CD8-positive, alpha-beta memory T cell (primary cell): Measurements from ENCODE around the gene ZNF549. TPM values are rescaled to one million over a fixed set of nuclear protein-coding genes. Genes with fewer than 3 reads are reported as not detected.
A peak's percentile ranks its signal among the peaks of the same experiment; 100 is the strongest.
"Not testable (repeated sequence)": the region's sequence is repeated elsewhere in the genome, so short reads cannot be mapped to it uniquely, and the experiment has no call there.

ENCODE experiments used
- CTCF ChIA-PET: fragments of 350-600 bp; sonication (Branson Sonifier 250); formaldehyde crosslinking; loops from one replicate; lab custom pipeline; 2021; ENCODE audit warnings: antibody characterized with exemption; lab: Charles Lee
- POLR2A ChIA-PET: fragments of 350-600 bp; sonication (Branson Sonifier 250); formaldehyde crosslinking; loops from one replicate; lab custom pipeline; 2021; ENCODE audit warnings: antibody characterized with exemption; lab: Charles Lee
- DNase-seq, 5 donors: peaks; one replicate each; pipeline versions ENCODE4 v3.0.0 to v3.0.0-alpha.2; 2020 to 2022; ENCODE audit warnings: mixed read lengths in 1 of 5
- H3K27ac ChIP-seq: one replicate; pipeline ENCODE4 v1.7.0; 2013; ENCODE audit warnings: low read depth, mild to moderate bottlenecking, low read length, moderate library complexity
- H3K27me3 ChIP-seq: 2 replicates; pipeline ENCODE4 v1.7.0; 2013; ENCODE audit warnings: low read length, mild to moderate bottlenecking; ENCODE audit not compliant: insufficient read depth, poor library complexity, severe bottlenecking
- H3K36me3 ChIP-seq: 2 replicates; pipeline ENCODE4 v1.7.0; 2013; ENCODE audit warnings: mild to moderate bottlenecking, low read length, moderate library complexity; ENCODE audit not compliant: insufficient read depth
- H3K4me1 ChIP-seq: 2 replicates; pipeline ENCODE4 v1.7.0; 2013; ENCODE audit warnings: mild to moderate bottlenecking, low read length, moderate library complexity; ENCODE audit not compliant: insufficient read depth
- H3K4me3 ChIP-seq: 2 replicates; pipeline ENCODE4 v1.7.0; 2013; ENCODE audit warnings: mild to moderate bottlenecking, low read length
- H3K9me3 ChIP-seq: 2 replicates; pipeline ENCODE4 v1.7.0; 2013; ENCODE audit warnings: mild to moderate bottlenecking, low read length
- H3K27ac Mint-ChIP-seq, 8 donors: one replicate each; pipeline ENCODE4 v1.8.0; 2020 to 2021; ENCODE audit warnings: mixed read lengths in 8 of 8, mild to moderate bottlenecking in 6 of 8, inconsistent platforms in 3 of 8, moderate library complexity in 3 of 8
- H3K27me3 Mint-ChIP-seq, 2 donors: one replicate each; pipeline ENCODE4 v1.8.0; 2020 to 2021; ENCODE audit warnings: mixed read lengths in 2 of 2, mild to moderate bottlenecking in 1 of 2, moderate library complexity in 1 of 2
- H3K36me3 Mint-ChIP-seq, 3 donors: one replicate each; pipeline ENCODE4 v1.8.0; 2020 to 2021; ENCODE audit warnings: mixed read lengths in 3 of 3, inconsistent platforms in 1 of 3, mild to moderate bottlenecking in 1 of 3
- H3K4me1 Mint-ChIP-seq, 3 donors: one replicate each; pipeline ENCODE4 v1.8.0; 2020 to 2021; ENCODE audit warnings: mixed read lengths in 3 of 3, inconsistent platforms in 1 of 3, mild to moderate bottlenecking in 1 of 3
- H3K4me3 Mint-ChIP-seq, 7 donors: one replicate each; pipeline ENCODE4 v1.8.0; 2020 to 2021; ENCODE audit warnings: mixed read lengths in 7 of 7, mild to moderate bottlenecking in 6 of 7, moderate library complexity in 4 of 7, inconsistent platforms in 2 of 7
- H3K9me3 Mint-ChIP-seq, 5 donors: one replicate each; pipeline ENCODE4 v1.8.0; 2020 to 2022; ENCODE audit warnings: mixed read lengths in 5 of 5, mild to moderate bottlenecking in 3 of 5, moderate library complexity in 2 of 5, inconsistent platforms in 1 of 5
- polyA plus RNA-seq: library from polyadenylated mRNA; unstranded; fragments of 300-500 nt; fragmentation: Illumina TruSeq; gene quantifications from one replicate; pipeline ENCODE4 v1.2.3, GENCODE V29; 2021
- total RNA-seq, 2 experiments: library from RNA; stranded (reverse); gene quantifications; one replicate each; pipeline ENCODE4 v1.2.3, GENCODE V29; 2021

ZNF549 gene
- total RNA-seq: 1 to 10 TPM; 6.9 to 7.0 TPM
- 8.7 TPM for polyA plus RNA-seq

DNA sequence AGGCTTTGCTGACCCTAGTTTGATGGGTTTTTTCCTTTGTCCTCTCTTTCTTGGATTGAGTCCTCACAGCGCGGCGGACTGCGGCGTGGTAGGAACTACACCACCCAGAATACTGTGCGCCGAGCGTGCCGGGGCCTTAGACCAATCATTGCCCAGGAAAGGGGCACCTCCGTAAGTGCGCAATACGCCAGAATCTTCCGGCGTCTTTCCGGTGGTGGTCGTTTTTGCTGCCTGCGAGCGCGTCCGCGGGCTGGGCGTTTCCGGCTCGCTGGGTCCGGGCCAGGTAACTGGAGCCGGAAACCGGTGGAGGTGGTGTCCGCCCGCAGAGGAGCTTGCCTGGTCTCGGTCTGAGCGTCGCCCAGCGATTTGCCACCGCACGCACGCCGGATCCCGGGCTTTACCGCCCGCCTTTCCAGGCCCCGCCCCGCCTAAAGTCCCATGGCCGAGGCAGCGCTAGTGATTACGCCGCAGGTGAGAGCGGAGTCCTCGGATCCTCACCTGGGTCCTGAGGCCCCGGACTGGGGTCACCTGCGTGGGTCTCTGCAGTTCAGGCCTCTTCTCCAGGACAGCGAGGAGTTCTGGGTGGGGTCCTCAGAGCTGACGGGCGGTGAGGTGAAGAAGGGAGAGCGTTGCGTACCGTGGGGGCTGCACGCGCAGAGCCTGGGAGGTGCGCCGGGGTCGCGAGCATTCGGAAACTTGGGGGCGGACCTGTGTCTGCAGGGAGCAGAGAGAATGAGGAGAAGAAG lies at the start of gene ZNF549:
Gene ZNF549 (plus strand): TSS at position 221 of the 746 bp plus-strand sequence. CDS start 218 bp downstream, at position 439.
- CTCF ChIA-PET: no interaction called here
- H3K4me1 Mint-ChIP-seq: peaks cover 24 to 46% (median 37%) of the 10 kb centered on the region in 3 donors
- no peaks in the 10 kb centered on the region for H3K27me3 ChIP-seq
- H3K4me3 Mint-ChIP-seq: peak within 1 kb of the TSS; percentile 92 to 98 (median 96)
- H3K27ac ChIP-seq: peak within 1 kb of the TSS; percentile 68
- peaks cover 18 to 65% (median 48%) of the 10 kb centered on the region in 5 donors for H3K9me3 Mint-ChIP-seq
- H3K36me3 Mint-ChIP-seq: peaks cover 20 to 48% (median 40%) of the 10 kb centered on the region in 3 donors
- peak within 1 kb of the TSS; percentile 87 to 98 (median 94) for H3K27ac Mint-ChIP-seq
- POLR2A ChIA-PET: interaction anchor here (0.6 to 1.0 kb wide), 3 partner anchors 154 to 242 kb away, joined by 3 to 5 read pairs (median 3); partner anchors contain the start of genes ZNF551, ZNF586 and ZNF671
- H3K9me3 ChIP-seq: peaks cover 19% of the 10 kb centered on the region
- peak within 1 kb of the TSS; percentile 83 for H3K4me3 ChIP-seq
- no peaks in the 10 kb centered on the region for H3K27me3 Mint-ChIP-seq
- peak; percentile 82 to 93 (median 88) for DNase-seq
- peaks cover 11% of the 10 kb centered on the region for H3K36me3 ChIP-seq
- peaks cover 16% of the 10 kb centered on the region for H3K4me1 ChIP-seq

GRCh38 chr19:57487477-57488298 lies 39.5 kb upstream of the ZNF549 start, which contains the start of gene ZNF419:
Gene ZNF419, plus strand, starts transcription at chr19:57487750. Its CDS starts 201 bp downstream, at chr19:57487951.
- Mint-ChIP-seq H3K4me3 (peak within 1 kb of the TSS; percentile 59 to 92 (median 73)), H3K9me3 (peaks cover 13 to 39% (median 27%) of the 10 kb centered on the region in 5 donors), H3K27ac (peak within 1 kb of the TSS; percentile 57 to 96 (median 84)), H3K27me3 (peaks cover 7 to 13% of the 10 kb centered on the region in 2 donors), H3K36me3 (peaks cover 22 to 57% (median 40%) of the 10 kb centered on the region in 3 donors), H3K4me1 (peaks cover 20 to 23% (median 22%) of the 10 kb centered on the region in 3 donors)
- peak within 1 kb of the TSS; percentile 72 for H3K4me3 ChIP-seq
- H3K4me1 ChIP-seq, H3K9me3 ChIP-seq, CTCF ChIA-PET, H3K27me3 ChIP-seq: not testable (repeated sequence)
- peaks cover 15% of the 10 kb centered on the region for H3K36me3 ChIP-seq
- DNase-seq: peak; percentile 85 to 96 (median 89)
- POLR2A ChIA-PET: interaction anchor here (1.0 kb wide), 2 partner anchors 10 to 12 kb away, joined by 3 to 5 read pairs; partner anchors contain the start of genes ZNF772 and ZNF773
- peak within 1 kb of the TSS; percentile 69 for H3K27ac ChIP-seq

DNA sequence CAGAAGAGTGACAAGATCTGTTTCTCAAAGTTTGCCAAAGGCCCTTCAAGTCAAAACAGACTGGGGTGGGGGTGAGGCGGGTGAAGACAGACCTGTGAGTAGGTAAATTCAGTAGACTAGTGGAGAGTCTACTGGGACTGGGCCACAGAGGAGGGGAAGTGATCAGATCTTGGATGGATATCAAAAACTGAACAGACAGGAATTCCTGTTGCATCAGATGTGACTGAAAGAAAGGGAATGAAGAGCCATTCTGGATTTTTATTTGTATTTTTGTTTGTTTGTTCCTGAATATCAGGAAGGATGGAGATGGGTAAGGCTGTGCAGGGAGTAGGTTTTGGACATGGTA lies 38.9 kb upstream of the ZNF549 start:
- H3K4me3 Mint-ChIP-seq: peak overlapping the region; percentile 46 to 92 (median 73)

DNA sequence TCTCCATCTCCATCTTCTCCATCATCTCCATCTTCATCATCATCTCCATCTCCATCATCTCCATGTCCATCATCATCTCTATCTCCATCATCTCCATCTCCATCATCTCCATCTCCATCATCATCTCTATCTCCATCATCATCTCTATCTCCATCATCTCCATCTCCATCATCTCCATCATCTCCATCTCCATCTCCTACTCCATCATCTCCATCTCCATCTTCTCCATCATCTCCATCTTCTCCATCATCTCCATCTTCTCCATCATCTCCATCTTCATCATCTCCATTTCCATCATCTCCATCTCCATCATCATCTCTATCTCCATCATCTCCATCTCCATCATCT lies 27.9 kb upstream of the ZNF549 start:
- POLR2A ChIA-PET: interaction anchor here (0.7 to 1.0 kb wide), 2 partner anchors 12 to 22 kb away, joined by 3 to 5 read pairs; partner anchors contain the start of genes ZNF419 and ZNF772
- H3K27ac ChIP-seq: not testable (repeated sequence)

More for the DNA sequence above, 38.9 kb upstream of the ZNF549 start:
- H3K27me3 ChIP-seq, POLR2A ChIA-PET, H3K27ac ChIP-seq, DNase-seq, CTCF ChIA-PET, H3K4me1 ChIP-seq, H3K9me3 ChIP-seq: not testable (repeated sequence)
- Histone ChIP-seq H3K36me3 (peaks cover 21% of the 10 kb centered on the region), H3K4me3 (peak overlapping the region; percentile 4)
- Mint-ChIP-seq H3K27ac (peak overlapping the region in 6 of 8 donors; percentile 6 to 81 (median 56)), H3K36me3 (peaks cover 26 to 63% (median 46%) of the 10 kb centered on the region in 3 donors), H3K27me3 (peaks cover 7 to 13% of the 10 kb centered on the region in 2 donors), H3K4me1 (peaks cover 20 to 23% (median 22%) of the 10 kb centered on the region in 3 donors), H3K9me3 (peaks cover 15 to 44% (median 30%) of the 10 kb centered on the region in 5 donors)

GRCh38 chr19:57499680-57500395 lies 27.3 kb upstream of the ZNF549 start, which contains the start of gene ZNF773:
Gene ZNF773, plus strand, starts transcription at chr19:57499938. Its CDS starts 143 bp downstream, at chr19:57500081.
- POLR2A ChIA-PET: interaction anchor here (0.7 to 1.0 kb wide), 2 partner anchors 12 to 23 kb away, joined by 3 to 5 read pairs; partner anchors contain the start of genes ZNF419 and ZNF772
- peak within 1 kb of the TSS; percentile 40 for H3K4me3 ChIP-seq
- H3K4me1 Mint-ChIP-seq: peaks cover 29 to 36% (median 34%) of the 10 kb centered on the region in 3 donors
- H3K27ac Mint-ChIP-seq: peak within 1 kb of the TSS; percentile 84 to 97 (median 91)
- H3K27ac ChIP-seq: peak within 1 kb of the TSS; percentile 48
- H3K27me3 ChIP-seq, H3K27me3 Mint-ChIP-seq, CTCF ChIA-PET: not testable (repeated sequence)
- peaks cover 11% of the 10 kb centered on the region for H3K4me1 ChIP-seq
- peaks cover 35 to 63% (median 49%) of the 10 kb centered on the region in 3 donors for H3K36me3 Mint-ChIP-seq
- H3K9me3 Mint-ChIP-seq: peaks cover 18 to 80% (median 61%) of the 10 kb centered on the region in 5 donors
- H3K4me3 Mint-ChIP-seq: peak within 1 kb of the TSS; percentile 51 to 93 (median 73)
- H3K9me3 ChIP-seq: peaks cover 17% of the 10 kb centered on the region
- DNase-seq: peak; percentile 91 to 98 (median 93)
- peaks cover 13% of the 10 kb centered on the region for H3K36me3 ChIP-seq

More for the DNA sequence above, 27.9 kb upstream of the ZNF549 start:
- Histone ChIP-seq H3K9me3 (peaks cover 16% of the 10 kb centered on the region), H3K36me3 (peaks cover 11% of the 10 kb centered on the region), H3K4me1 (peaks cover 11% of the 10 kb centered on the region)
- Mint-ChIP-seq H3K9me3 (peaks cover 24 to 80% (median 64%) of the 10 kb centered on the region in 5 donors), H3K4me3 (peak overlapping the region; percentile 51 to 93 (median 73)), H3K27ac (peak overlapping the region; percentile 34 to 97 (median 84)), H3K4me1 (peaks cover 29 to 35% (median 34%) of the 10 kb centered on the region in 3 donors), H3K36me3 (peaks cover 37 to 63% (median 49%) of the 10 kb centered on the region in 3 donors)
- DNase-seq, H3K4me3 ChIP-seq, CTCF ChIA-PET, H3K27me3 Mint-ChIP-seq, H3K27me3 ChIP-seq: not testable (repeated sequence)

DNA sequence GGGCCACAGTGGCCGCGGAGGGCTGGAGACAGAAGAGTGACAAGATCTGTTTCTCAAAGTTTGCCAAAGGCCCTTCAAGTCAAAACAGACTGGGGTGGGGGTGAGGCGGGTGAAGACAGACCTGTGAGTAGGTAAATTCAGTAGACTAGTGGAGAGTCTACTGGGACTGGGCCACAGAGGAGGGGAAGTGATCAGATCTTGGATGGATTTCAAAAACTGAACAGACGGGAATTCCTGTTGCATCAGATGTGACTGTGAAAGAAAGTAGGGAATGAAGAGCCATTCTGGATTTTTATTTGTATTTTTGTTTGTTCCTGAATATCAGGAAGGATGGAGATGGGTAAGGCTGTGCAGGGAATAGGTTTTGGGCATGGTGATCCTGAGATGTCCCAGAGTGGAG lies 26.8 kb upstream of the ZNF549 start:
- H3K4me1 Mint-ChIP-seq: peaks cover 29 to 36% (median 34%) of the 10 kb centered on the region in 3 donors

DNA sequence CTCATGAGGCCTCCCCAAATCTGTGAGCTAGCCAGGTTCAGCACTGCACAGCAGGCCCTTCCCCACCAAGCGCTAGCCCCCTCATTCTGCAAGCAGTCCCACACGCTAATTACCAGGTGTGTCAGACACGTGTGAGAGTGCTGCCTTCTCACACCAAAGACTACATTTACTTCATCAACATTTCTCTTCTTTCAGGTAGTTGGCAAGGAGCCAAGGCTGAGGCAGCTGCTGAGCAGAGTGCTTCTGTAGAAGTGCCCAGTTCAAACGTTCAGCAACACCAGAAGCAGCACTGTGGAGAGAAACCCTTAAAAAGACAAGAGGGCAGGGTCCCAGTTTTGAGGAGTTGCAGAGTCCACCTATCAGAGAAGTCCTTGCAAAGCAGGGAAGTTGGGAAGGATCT lies 21.0 kb upstream of the ZNF549 start:
- CTCF ChIA-PET: no interaction called here
- H3K9me3 Mint-ChIP-seq: peaks cover 35 to 91% (median 78%) of the 10 kb centered on the region in 5 donors
- Histone ChIP-seq H3K27ac (no peak overlapping the region), H3K4me3 (no peak overlapping the region), H3K36me3 (peaks cover 38% of the 10 kb centered on the region), H3K27me3 (no peaks in the 10 kb centered on the region), H3K4me1 (peaks cover 3% of the 10 kb centered on the region), H3K9me3 (peaks cover 39% of the 10 kb centered on the region)
- H3K27ac Mint-ChIP-seq: peak overlapping the region in 1 of 8 donors; percentile 78
- H3K27me3 Mint-ChIP-seq: no peaks in the 10 kb centered on the region
- H3K36me3 Mint-ChIP-seq: peaks cover 52 to 87% (median 85%) of the 10 kb centered on the region in 3 donors
- H3K4me3 Mint-ChIP-seq: no peak overlapping the region
- POLR2A ChIA-PET: no interaction called here
- H3K4me1 Mint-ChIP-seq: peaks cover 14 to 23% (median 18%) of the 10 kb centered on the region in 3 donors
- no peak for DNase-seq

More for the DNA sequence above, 26.8 kb upstream of the ZNF549 start:
- peaks cover 14% of the 10 kb centered on the region for H3K9me3 ChIP-seq
- POLR2A ChIA-PET: interaction anchor here (1.0 kb wide), 1 partner anchor 13 kb away, joined by 5 read pairs; the partner anchor contains the start of gene ZNF419
- Mint-ChIP-seq H3K4me3 (peak overlapping the region; percentile 51 to 93 (median 73)), H3K9me3 (peaks cover 15 to 81% (median 60%) of the 10 kb centered on the region in 5 donors), H3K36me3 (peaks cover 36 to 63% (median 50%) of the 10 kb centered on the region in 3 donors), H3K27ac (peak overlapping the region; percentile 46 to 89 (median 84))
- H3K36me3 ChIP-seq: peaks cover 18% of the 10 kb centered on the region
- DNase-seq, H3K27me3 ChIP-seq, H3K27ac ChIP-seq, H3K27me3 Mint-ChIP-seq, CTCF ChIA-PET: not testable (repeated sequence)
- peaks cover 11% of the 10 kb centered on the region for H3K4me1 ChIP-seq
- H3K4me3 ChIP-seq: peak overlapping the region; percentile 40
